ENCODE results near the gene CERKL. TPM values are rescaled to one million over a fixed set of nuclear protein-coding genes. Genes with fewer than 3 reads are reported as not detected.
"Not testable (repeated sequence)": the region's sequence is repeated elsewhere in the genome, so short reads cannot be mapped to it uniquely, and the experiment has no call there.

Gene CERKL, protein sequence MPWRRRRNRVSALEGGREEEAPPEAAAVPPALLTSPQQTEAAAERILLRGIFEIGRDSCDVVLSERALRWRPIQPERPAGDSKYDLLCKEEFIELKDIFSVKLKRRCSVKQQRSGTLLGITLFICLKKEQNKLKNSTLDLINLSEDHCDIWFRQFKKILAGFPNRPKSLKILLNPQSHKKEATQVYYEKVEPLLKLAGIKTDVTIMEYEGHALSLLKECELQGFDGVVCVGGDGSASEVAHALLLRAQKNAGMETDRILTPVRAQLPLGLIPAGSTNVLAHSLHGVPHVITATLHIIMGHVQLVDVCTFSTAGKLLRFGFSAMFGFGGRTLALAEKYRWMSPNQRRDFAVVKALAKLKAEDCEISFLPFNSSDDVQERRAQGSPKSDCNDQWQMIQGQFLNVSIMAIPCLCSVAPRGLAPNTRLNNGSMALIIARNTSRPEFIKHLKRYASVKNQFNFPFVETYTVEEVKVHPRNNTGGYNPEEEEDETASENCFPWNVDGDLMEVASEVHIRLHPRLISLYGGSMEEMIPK
- not detected for total RNA-seq

DNA sequence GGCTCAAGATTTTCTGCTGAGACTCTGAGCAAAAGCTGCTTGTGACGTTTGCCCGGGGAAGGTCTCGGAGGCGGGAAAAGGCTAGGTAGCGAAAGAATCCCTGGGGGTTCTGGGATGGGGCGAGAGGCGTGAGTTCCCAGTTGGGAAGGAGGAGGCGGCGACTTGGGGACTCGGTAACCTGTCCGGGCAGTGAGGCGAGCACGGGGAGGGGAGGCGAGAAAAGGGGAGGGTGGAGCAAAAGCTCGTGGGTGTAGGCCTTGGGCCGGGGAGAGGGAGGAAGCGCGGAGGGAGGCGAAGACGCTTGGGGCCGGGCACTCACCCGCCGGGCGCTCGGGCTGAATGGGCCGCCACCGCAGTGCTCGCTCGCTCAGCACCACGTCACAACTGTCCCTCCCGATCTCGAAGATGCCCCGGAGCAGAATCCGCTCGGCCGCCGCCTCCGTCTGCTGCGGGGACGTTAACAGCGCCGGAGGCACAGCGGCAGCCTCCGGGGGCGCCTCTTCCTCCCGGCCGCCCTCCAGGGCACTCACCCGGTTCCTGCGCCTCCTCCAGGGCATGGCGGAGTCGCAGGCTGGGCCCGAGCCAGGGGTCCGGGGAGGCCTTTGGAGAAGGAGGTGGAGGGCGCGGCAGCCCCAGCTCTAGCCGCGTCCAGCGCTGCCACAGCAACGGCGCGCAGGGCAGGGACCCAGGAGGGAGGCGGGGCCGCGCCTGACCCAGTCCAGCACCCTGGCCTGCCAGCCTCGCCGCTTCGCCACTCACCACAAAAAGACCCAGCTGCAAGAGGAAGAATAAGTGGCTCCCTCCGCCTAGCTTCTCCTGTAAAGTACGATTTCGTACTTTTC lies at the start of gene CERKL:
Gene CERKL, minus strand, starts transcription at position 656 of the 842 bp plus-strand sequence. Its CDS starts 99 bp downstream, at position 557.
- WGBS, 2 donors, result 3 to 6% methylated on average over 44 to 50 of the region's 70 CpGs
- intact Hi-C loops (cut with DNase I; ENCODE audit: low total_unique reads), result no loop called here
- peak within 1 kb of the TSS; percentile 15 for H3K4me3 ChIP-seq (ENCODE audit: low read depth, poor library complexity, severe bottlenecking)
- TF ChIP-seq, protein P1, sequence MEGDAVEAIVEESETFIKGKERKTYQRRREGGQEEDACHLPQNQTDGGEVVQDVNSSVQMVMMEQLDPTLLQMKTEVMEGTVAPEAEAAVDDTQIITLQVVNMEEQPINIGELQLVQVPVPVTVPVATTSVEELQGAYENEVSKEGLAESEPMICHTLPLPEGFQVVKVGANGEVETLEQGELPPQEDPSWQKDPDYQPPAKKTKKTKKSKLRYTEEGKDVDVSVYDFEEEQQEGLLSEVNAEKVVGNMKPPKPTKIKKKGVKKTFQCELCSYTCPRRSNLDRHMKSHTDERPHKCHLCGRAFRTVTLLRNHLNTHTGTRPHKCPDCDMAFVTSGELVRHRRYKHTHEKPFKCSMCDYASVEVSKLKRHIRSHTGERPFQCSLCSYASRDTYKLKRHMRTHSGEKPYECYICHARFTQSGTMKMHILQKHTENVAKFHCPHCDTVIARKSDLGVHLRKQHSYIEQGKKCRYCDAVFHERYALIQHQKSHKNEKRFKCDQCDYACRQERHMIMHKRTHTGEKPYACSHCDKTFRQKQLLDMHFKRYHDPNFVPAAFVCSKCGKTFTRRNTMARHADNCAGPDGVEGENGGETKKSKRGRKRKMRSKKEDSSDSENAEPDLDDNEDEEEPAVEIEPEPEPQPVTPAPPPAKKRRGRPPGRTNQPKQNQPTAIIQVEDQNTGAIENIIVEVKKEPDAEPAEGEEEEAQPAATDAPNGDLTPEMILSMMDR (IDR thresholded peaks at IDR 0.05), result no peak
- no peak for TF ChIP-seq POLR2A (IDR thresholded peaks at IDR 0.05)
- DNase-seq (ENCODE audit: low spot score in 2 of 2), result no peak

DNA sequence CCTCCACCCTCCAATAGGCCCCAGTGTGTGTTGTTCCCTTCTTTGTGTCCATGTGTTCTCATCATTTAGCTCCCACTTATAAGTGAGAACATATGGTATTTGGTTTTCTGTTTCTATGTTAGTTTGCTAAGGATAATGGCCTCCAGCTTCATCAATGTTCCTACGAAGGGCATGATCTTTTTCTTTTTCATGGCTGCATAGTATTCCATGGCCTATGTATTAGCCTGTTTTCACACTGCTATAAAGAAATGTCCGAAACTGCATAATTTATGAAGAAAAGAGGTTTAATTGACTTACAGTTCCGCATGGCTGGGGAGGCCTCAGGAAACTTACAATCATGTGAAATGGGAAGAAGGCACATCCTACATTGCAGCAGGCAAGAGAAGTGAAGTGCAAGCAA lies 45.6 kb upstream of the CERKL start:
- DNase-seq (ENCODE audit: low spot score in 2 of 2); H3K4me3 ChIP-seq (ENCODE audit: low read depth, poor library complexity, severe bottlenecking): not testable (repeated sequence)
- intact Hi-C loops (cut with DNase I; ENCODE audit: low total_unique reads), result loop anchor here (10.0 kb wide), 1 partner anchor 1578 kb away; no protein-coding TSS in a partner anchor
- 89 to 91% methylated on average over 3 of the region's 3 CpGs for WGBS, 2 donors

DNA sequence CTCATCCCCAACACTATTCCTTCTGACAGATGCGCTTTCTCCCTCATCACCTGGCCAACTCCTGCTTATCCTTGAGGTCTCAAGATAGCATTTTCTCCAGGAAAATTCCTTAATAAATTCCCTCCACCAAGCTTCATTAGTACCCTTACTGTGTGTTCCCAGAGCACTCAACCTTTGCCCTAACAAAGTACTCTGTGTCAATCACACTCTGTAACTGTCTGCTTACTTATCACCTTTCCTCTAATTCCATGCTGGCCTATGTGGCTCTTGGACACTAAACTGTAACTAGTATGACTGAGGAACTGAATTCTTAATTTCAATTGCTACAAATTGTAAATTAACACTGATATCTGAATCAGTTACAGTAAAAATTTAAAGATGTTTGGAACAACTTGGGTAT lies 41.3 kb upstream of the CERKL start:
- TF ChIP-seq POLR2A (IDR thresholded peaks at IDR 0.05), result no peak
- intact Hi-C loops (cut with DNase I; ENCODE audit: low total_unique reads), result no loop called here
- H3K4me3 ChIP-seq (ENCODE audit: low read depth, poor library complexity, severe bottlenecking), result no peak overlapping the region
- DNase-seq (ENCODE audit: low spot score in 2 of 2), result no peak
- WGBS, 2 donors, result 97 to 100% methylated on average over 1 of the region's 1 CpG

DNA sequence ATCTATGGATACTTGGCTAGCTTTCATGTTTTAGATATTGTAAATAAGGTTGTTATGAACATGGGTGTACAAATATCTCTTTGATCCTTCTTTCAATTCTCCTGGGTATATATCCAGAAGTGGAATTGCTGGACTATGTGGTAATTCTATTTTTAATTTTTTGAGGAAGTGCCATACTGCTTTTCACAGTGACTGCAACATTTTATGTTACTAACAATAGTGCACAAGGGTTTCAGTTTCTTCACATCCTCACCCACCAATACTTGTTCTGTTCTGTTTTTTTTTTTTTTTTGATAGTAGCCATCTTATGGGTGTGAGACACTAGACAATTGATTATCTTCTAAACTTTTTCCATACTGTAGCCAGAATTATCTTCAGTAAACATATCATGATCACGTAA lies 40.7 kb upstream of the CERKL start:
- no peak for TF ChIP-seq POLR2A (IDR thresholded peaks at IDR 0.05)
- TF ChIP-seq, protein P1 (IDR thresholded peaks at IDR 0.05), result no peak
- 94 to 96% methylated on average over 1 of the region's 1 CpG for whole genome bisulfite sequencing, 2 donors
- intact Hi-C loops (cut with DNase I; ENCODE audit: low total_unique reads), result no loop called here
- no peak overlapping the region for H3K4me3 ChIP-seq (ENCODE audit: low read depth, poor library complexity, severe bottlenecking)
- DNase-seq (ENCODE audit: low spot score in 2 of 2), result no peak

DNA sequence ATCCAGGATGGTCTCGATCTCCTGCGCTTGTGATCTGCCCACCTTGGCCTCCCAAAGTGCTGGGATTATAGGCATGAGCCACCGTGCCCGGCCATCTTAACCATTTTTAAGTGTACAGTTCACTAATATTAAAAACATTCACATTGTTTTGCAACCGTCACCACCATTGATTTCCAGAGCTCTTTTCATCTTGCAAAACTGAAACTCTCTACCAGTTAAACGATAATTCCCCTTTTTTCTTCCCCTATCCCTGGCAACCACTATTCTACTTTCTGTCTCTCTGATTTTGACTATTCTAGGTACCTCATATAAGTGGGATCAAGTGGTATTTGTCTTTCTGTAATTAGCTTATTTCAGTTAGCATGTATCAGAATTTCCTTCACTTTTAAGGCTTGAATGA lies 40.2 kb upstream of the CERKL start:
- TF ChIP-seq, protein P1 (IDR thresholded peaks at IDR 0.05), result no peak
- TF ChIP-seq POLR2A (IDR thresholded peaks at IDR 0.05), result no peak
- WGBS, 2 donors, result 84 to 88% methylated on average over 6 of the region's 6 CpGs
- H3K4me3 ChIP-seq (ENCODE audit: low read depth, poor library complexity, severe bottlenecking), result no peak overlapping the region
- intact Hi-C loops (cut with DNase I; ENCODE audit: low total_unique reads), result no loop called here
- no peak for DNase-seq (ENCODE audit: low spot score in 2 of 2)

DNA sequence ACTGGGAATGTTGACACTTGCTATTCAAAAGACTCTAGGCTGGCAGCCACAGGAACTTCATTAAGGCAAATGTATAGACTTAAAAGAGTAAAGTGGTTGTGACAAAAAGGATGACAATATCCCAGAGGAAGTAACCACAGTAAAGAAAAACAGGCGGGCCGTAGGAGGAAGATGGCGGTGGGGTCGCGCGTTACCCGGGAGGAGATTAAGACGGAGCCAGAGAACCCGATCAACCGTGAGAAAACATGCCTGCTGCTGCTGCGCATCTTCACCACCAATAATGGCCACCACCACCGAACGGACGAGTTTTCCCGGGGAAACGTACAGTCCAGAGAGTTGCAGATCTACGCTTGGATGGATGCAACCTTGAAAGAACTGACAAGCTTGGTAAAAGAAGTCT lies 37.4 kb upstream of the CERKL start:
- no peak for DNase-seq (ENCODE audit: low spot score in 2 of 2)
- intact Hi-C loops (cut with DNase I; ENCODE audit: low total_unique reads), result no loop called here
- TF ChIP-seq POLR2A (IDR thresholded peaks at IDR 0.05), result no peak
- TF ChIP-seq, protein P1 (IDR thresholded peaks at IDR 0.05), result no peak
- no peak overlapping the region for H3K4me3 ChIP-seq (ENCODE audit: low read depth, poor library complexity, severe bottlenecking)
- 95% methylated on average over 17 of the region's 17 CpGs for WGBS, 2 donors
